Measurements from ENCODE around the gene MUS81.

MUS81 gene

GRCh38 chr11:65850217-65851082, 9.8 kb upstream of the MUS81 start:
- H3K4me3 ChIP-seq (ENCODE audit: low read depth, low read length): no peak overlapping the region
- TF ChIP-seq MAX (IDR thresholded peaks at IDR 0.05; ENCODE audit: low read depth, low read length) (no peak), CTCF (IDR thresholded peaks at IDR 0.05; ENCODE audit: low read depth, low read length) (no peak), POLR2A (IDR thresholded peaks at IDR 0.05; ENCODE audit: extremely low read depth, insufficient read length) (no peak), MYC (IDR thresholded peaks at IDR 0.05; ENCODE audit: low read depth, low read length) (no peak)
- no peak for DNase-seq (ENCODE audit: low read depth)

- TF ChIP-seq CTCF (IDR thresholded peaks at IDR 0.05; ENCODE audit: low read depth, low read length): peak; percentile 83
- TF ChIP-seq POLR2A (IDR thresholded peaks at IDR 0.05; ENCODE audit: extremely low read depth, insufficient read length): no peak
- no peak overlapping the region for H3K4me3 ChIP-seq (ENCODE audit: low read depth, low read length)
- peak; percentile 71 for DNase-seq (ENCODE audit: low read depth)
Observed at GRCh38 chr11:65851083-65851579, 9.1 kb upstream of the MUS81 start.

GRCh38 chr11:65851811-65852507, 8.3 kb upstream of the MUS81 start:
- no peak for TF ChIP-seq CTCF (IDR thresholded peaks at IDR 0.05; ENCODE audit: low read depth, low read length)
- TF ChIP-seq MYC (IDR thresholded peaks at IDR 0.05; ENCODE audit: low read depth, low read length): no peak
- TF ChIP-seq MAX (IDR thresholded peaks at IDR 0.05; ENCODE audit: low read depth, low read length): no peak
- no peak for TF ChIP-seq POLR2A (IDR thresholded peaks at IDR 0.05; ENCODE audit: extremely low read depth, insufficient read length)
- H3K4me3 ChIP-seq (ENCODE audit: low read depth, low read length): no peak overlapping the region
- no peak for DNase-seq (ENCODE audit: low read depth)

- DNase-seq (ENCODE audit: low read depth): no peak
- no peak for TF ChIP-seq MAX (IDR thresholded peaks at IDR 0.05; ENCODE audit: low read depth, low read length)
- TF ChIP-seq CTCF (IDR thresholded peaks at IDR 0.05; ENCODE audit: low read depth, low read length): no peak
- TF ChIP-seq MYC (IDR thresholded peaks at IDR 0.05; ENCODE audit: low read depth, low read length): no peak
- TF ChIP-seq POLR2A (IDR thresholded peaks at IDR 0.05; ENCODE audit: extremely low read depth, insufficient read length): no peak
- H3K4me3 ChIP-seq (ENCODE audit: low read depth, low read length): no peak overlapping the region
Observed at GRCh38 chr11:65852508-65853245, 7.6 kb upstream of the MUS81 start.

- DNase-seq (ENCODE audit: low read depth): peak; percentile 45
- TF ChIP-seq POLR2A (IDR thresholded peaks at IDR 0.05; ENCODE audit: extremely low read depth, insufficient read length): no peak
- peak; percentile 28 for TF ChIP-seq CTCF (IDR thresholded peaks at IDR 0.05; ENCODE audit: low read depth, low read length)
Observed at GRCh38 chr11:65853246-65853979, 6.8 kb upstream of the MUS81 start.

More at GRCh38 chr11:65853246-65853979, 6.8 kb upstream of the MUS81 start:
- H3K4me3 ChIP-seq (ENCODE audit: low read depth, low read length): no peak overlapping the region

All from NB4 (cell line).